Measurements from ENCODE around the gene ARFGAP3. TPM values are rescaled to one million over a fixed set of nuclear protein-coding genes. Genes with fewer than 3 reads are reported as not detected.

Gene ARFGAP3
- total RNA-seq, 1 experiment from 2014 or later, result 37.4 TPM

- Histone ChIP-seq H3K9me3 (no peaks in the 10 kb centered on the region), H3K4me3 (ENCODE audit: low read depth, low read length) (no peak overlapping the region), H3K27me3 (replicated peaks; ENCODE audit: control insufficient read depth, insufficient read depth, low read length) (no peaks in the 10 kb centered on the region), H3K4me1 (no peaks in the 10 kb centered on the region), H3K36me3 (ENCODE audit: control insufficient read depth, insufficient read depth, low read length) (peaks cover 2% of the 10 kb centered on the region)
- Mint-ChIP-seq H3K4me3 (ENCODE audit: unreplicated experiment) (no peak overlapping the region), H3K4me1 (ENCODE audit: low read depth, unreplicated experiment) (no peaks in the 10 kb centered on the region), H3K36me3 (ENCODE audit: insufficient read depth, unreplicated experiment) (peaks cover 43% of the 10 kb centered on the region), H3K9me3 (ENCODE audit: unreplicated experiment) (no peaks in the 10 kb centered on the region), H3K27ac (ENCODE audit: unreplicated experiment) (no peak overlapping the region), H3K27me3 (ENCODE audit: insufficient read depth, unreplicated experiment) (no peaks in the 10 kb centered on the region)
- BruUV-seq (replicated peaks), result no TSS peak
- ChIA-PET POLR2A (no interaction called here), CTCF (no interaction called here)
- intact Hi-C loops (cut with micrococcal nuclease; ENCODE audit: unreplicated experiment), result no loop called here
- no peak for TF ChIP-seq CTCF (IDR thresholded peaks at IDR 0.05; ENCODE audit: insufficient read depth in 1 of 2, low read depth in 1 of 2, low read length in 1 of 2, severe bottlenecking in 1 of 2, unreplicated experiment in 1 of 2)
- no peak for DNase-seq
Measured at GRCh38 chr22:42801252-42802080, 55.6 kb downstream of the ARFGAP3 start.

- intact Hi-C loops (cut with micrococcal nuclease; ENCODE audit: unreplicated experiment), result no loop called here
- Histone ChIP-seq H3K4me1 (no peaks in the 10 kb centered on the region), H3K27me3 (replicated peaks; ENCODE audit: control insufficient read depth, insufficient read depth, low read length) (no peaks in the 10 kb centered on the region), H3K9me3 (no peaks in the 10 kb centered on the region), H3K36me3 (ENCODE audit: control insufficient read depth, insufficient read depth, low read length) (peaks cover 2% of the 10 kb centered on the region), H3K4me3 (ENCODE audit: low read depth, low read length) (no peak overlapping the region)
- TF ChIP-seq CTCF (IDR thresholded peaks at IDR 0.05; ENCODE audit: insufficient read depth in 1 of 2, low read depth in 1 of 2, low read length in 1 of 2, severe bottlenecking in 1 of 2, unreplicated experiment in 1 of 2), result no peak
- BruUV-seq (replicated peaks), result no TSS peak
- Mint-ChIP-seq H3K27ac (ENCODE audit: unreplicated experiment) (no peak overlapping the region), H3K4me3 (ENCODE audit: unreplicated experiment) (no peak overlapping the region), H3K4me1 (ENCODE audit: low read depth, unreplicated experiment) (no peaks in the 10 kb centered on the region), H3K27me3 (ENCODE audit: insufficient read depth, unreplicated experiment) (no peaks in the 10 kb centered on the region), H3K9me3 (ENCODE audit: unreplicated experiment) (no peaks in the 10 kb centered on the region), H3K36me3 (ENCODE audit: insufficient read depth, unreplicated experiment) (peaks cover 39% of the 10 kb centered on the region)
- ChIA-PET CTCF (no interaction called here), POLR2A (no interaction called here)
- DNase-seq, result no peak
Measured at GRCh38 chr22:42800451-42801251, 56.4 kb downstream of the ARFGAP3 start.

GRCh38 chr22:42799461-42800405 lies 57.3 kb downstream of the ARFGAP3 start:
- POLR2A ChIA-PET, result no interaction called here
- Histone ChIP-seq H3K27me3 (replicated peaks; ENCODE audit: control insufficient read depth, insufficient read depth, low read length) (no peaks in the 10 kb centered on the region), H3K9me3 (no peaks in the 10 kb centered on the region), H3K36me3 (ENCODE audit: control insufficient read depth, insufficient read depth, low read length) (peaks cover 2% of the 10 kb centered on the region; the same call in 1 of the 2 replicates), H3K4me1 (no peaks in the 10 kb centered on the region), H3K4me3 (ENCODE audit: low read depth, low read length) (no peak overlapping the region)
- Mint-ChIP-seq H3K27ac (ENCODE audit: unreplicated experiment) (no peak overlapping the region), H3K4me1 (ENCODE audit: low read depth, unreplicated experiment) (no peaks in the 10 kb centered on the region), H3K9me3 (ENCODE audit: unreplicated experiment) (no peaks in the 10 kb centered on the region), H3K4me3 (ENCODE audit: unreplicated experiment) (no peak overlapping the region), H3K36me3 (ENCODE audit: insufficient read depth, unreplicated experiment) (peaks cover 36% of the 10 kb centered on the region), H3K27me3 (ENCODE audit: insufficient read depth, unreplicated experiment) (no peaks in the 10 kb centered on the region)
- no peak for TF ChIP-seq CTCF (IDR thresholded peaks at IDR 0.05; ENCODE audit: insufficient read depth in 1 of 2, low read depth in 1 of 2, low read length in 1 of 2, severe bottlenecking in 1 of 2, unreplicated experiment in 1 of 2)
- intact Hi-C loops (cut with micrococcal nuclease; ENCODE audit: unreplicated experiment), result no loop called here
- BruUV-seq (replicated peaks), result no TSS peak
- DNase-seq, result no peak
- CTCF ChIA-PET, result no interaction called here

All from Caco-2 (cell line).